Spleen (tissue), 11 donors: ENCODE measurements around the gene ERCC3. TPM values are rescaled to one million over a fixed set of nuclear protein-coding genes. Genes with fewer than 3 reads are reported as not detected.

ENCODE experiments used
- DNase-seq: peaks from one replicate; pipeline ENCODE4 v3.0.0-alpha.2; 2020
- H3K27ac ChIP-seq, 8 donors: fragments of 200-600 bp; sonication (generic) in 7 of 8; 1 replicate in 4 of 8; 2 replicates in 4 of 8; pipeline versions ENCODE4 v1.5.0 to v1.8.0; 2016 to 2021; ENCODE audit warnings: inconsistent platforms in 4 of 8, mild to moderate bottlenecking in 4 of 8, moderate library complexity in 1 of 8
- H3K27me3 ChIP-seq, 7 donors: fragments of 200-600 bp; sonication (generic) in 6 of 7; replicated peaks in 1 of 7; 1 replicate in 4 of 7; 2 replicates in 3 of 7; pipeline versions ENCODE4 v1.5.0 to v1.8.0; 2016 to 2021; ENCODE audit warnings: inconsistent platforms in 3 of 7, mild to moderate bottlenecking in 1 of 7
- H3K36me3 ChIP-seq, 6 donors: fragments of 200-600 bp; sonication (generic) in 5 of 6; 1 replicate in 4 of 6; 2 replicates in 2 of 6; pipeline versions ENCODE4 v1.5.0 to v1.8.0; 2016 to 2021; ENCODE audit warnings: inconsistent platforms in 2 of 6
- H3K4me1 ChIP-seq, 6 donors: fragments of 200-600 bp; sonication (generic) in 5 of 6; 1 replicate in 3 of 6; 2 replicates in 3 of 6; pipeline versions ENCODE4 v1.5.0 to v1.8.0; 2016 to 2021; ENCODE audit warnings: inconsistent platforms in 3 of 6
- H3K4me3 ChIP-seq, 8 donors: fragments of 200-600 bp; sonication (generic) in 7 of 8; 1 replicate in 4 of 8; 2 replicates in 4 of 8; pipeline versions ENCODE4 v1.5.0 to v1.8.0; 2016 to 2021; ENCODE audit warnings: inconsistent platforms in 4 of 8, mild to moderate bottlenecking in 4 of 8, moderate library complexity in 2 of 8
- H3K9me3 ChIP-seq, 8 donors: fragments of 200-600 bp; sonication (generic) in 7 of 8; 1 replicate in 4 of 8; 2 replicates in 4 of 8; pipeline versions ENCODE4 v1.5.0 to v1.8.0; 2016 to 2021; ENCODE audit warnings: inconsistent platforms in 4 of 8
- CTCF ChIP-seq, 11 experiments: fragments of 200-600 bp in 7 of 11; fragments of 450-650 bp in 4 of 11; sonication (generic) in 4 of 11; IDR thresholded peaks in 8 of 11; conservative IDR thresholded peaks in 3 of 11; 1 replicate in 7 of 11; 2 replicates in 4 of 11; pipeline versions ENCODE4 v1.4.0 to v1.8.0; 2016 to 2021; ENCODE audit warnings: antibody characterized with exemption in 11 of 11, inconsistent platforms in 4 of 11, mild to moderate bottlenecking in 1 of 11
- POLR2A ChIP-seq, 3 donors: fragments of 450-650 bp; IDR thresholded peaks; one replicate each; pipeline ENCODE4 v1.5.1; 2017; ENCODE audit warnings: antibody characterized with exemption in 3 of 3, mild to moderate bottlenecking in 1 of 3
- POLR2AphosphoS5 ChIP-seq, 3 donors: sonication (generic); formaldehyde crosslinking; IDR thresholded peaks; one replicate each; pipeline ENCODE4 v1.5.1; 2017; ENCODE audit warnings: antibody characterized with exemption in 3 of 3
- WGBS, 5 donors: extraction: QIAGEN DNeasy Blood & Tissue Kit in 3 of 5; methylation state at CpG; one replicate each; pipeline versions ENCODE4 v1.1.5 to v1.1.7; 2013 to 2018; 5-methylcytosine and 5-hydroxymethylcytosine counted together
- intact Hi-C: fragments of 100-400 bp; cut with DNase I; formaldehyde crosslinking; loops from one replicate; pipeline ENCODE4 v1.15.0; 2023; ENCODE audit warnings: low total_unique reads
- polyA plus RNA-seq, 3 donors: library from polyadenylated mRNA; stranded (reverse); fragments of 200-250 nt; gene quantifications; one replicate each; pipeline ENCODE4 v1.2.1, GENCODE V29; 2013
- total RNA-seq, 7 donors: library from RNA; depleted of rRNA in 3 of 7; stranded (reverse); fragments of >200 nt in 3 of 7; fragmentation: NEBNext Ultra II Directional in 4 of 7; extraction: Animal tissue kit (Norgen Biotek cat#: 25700) in 4 of 7; gene quantifications; one replicate each; pipeline versions ENCODE4 v1.1.0 to v1.2.1, GENCODE V29; 2016 to 2021
- donor health status: healthy with polysubstance abuse.
- donor health status: DM: no; HTN: no; CAD: no; lungs with moderate emphysema.
- donor health status: DM: no; HTN: no; CAD: no.
- donor health status: Bipolar disorder and iron deficiency.
- donor health status: healthy.
- donor health status: DM: no; HTN: no; CAD: no.
- donor health status: DM: yes; HTN: yes; CAD: no.

ERCC3 gene
- total and polyA plus RNA-seq, 10 donors, result 23.5 to 65.1 (median 52.0) TPM

- TF ChIP-seq POLR2AphosphoS5 (IDR thresholded peaks at IDR 0.05), result no peak
- no peak for TF ChIP-seq POLR2A (IDR thresholded peaks at IDR 0.05)
- TF ChIP-seq CTCF (IDR thresholded peaks at IDR 0.05 in 8 of 11, conservative IDR thresholded peaks at IDR 0.05 in 3 of 11), result no peak
- DNase-seq, result no peak
- H3K4me1 ChIP-seq, result peaks cover 0 to 19% (median 2%) of the 10 kb centered on the region in 6 donors
- no peaks in the 10 kb centered on the region for H3K9me3 ChIP-seq
- no peaks in the 10 kb centered on the region for H3K27me3 ChIP-seq
- H3K4me3 ChIP-seq, result no peak overlapping the region
- intact Hi-C loops, result no loop called here
- 88 to 96% (median 94%) methylated on average over 2 of the region's 2 CpGs for WGBS, 5 donors
- no peak overlapping the region for H3K27ac ChIP-seq
- peaks cover 0 to 100% (median 90%) of the 10 kb centered on the region in 6 donors for H3K36me3 ChIP-seq
Measured at GRCh38 chr2:127280693-127281092, 13.3 kb downstream of the ERCC3 start.

GRCh38 chr2:127279781-127280180, 14.2 kb downstream of the ERCC3 start:
- no peak overlapping the region for H3K4me3 ChIP-seq
- peak overlapping the region in 4 of 8 donors; percentile 13 to 70 (median 48) for H3K27ac ChIP-seq
- intact Hi-C loops, result no loop called here
- H3K9me3 ChIP-seq, result no peaks in the 10 kb centered on the region
- no peak for TF ChIP-seq POLR2AphosphoS5 (IDR thresholded peaks at IDR 0.05)
- TF ChIP-seq CTCF (IDR thresholded peaks at IDR 0.05 in 8 of 11, conservative IDR thresholded peaks at IDR 0.05 in 3 of 11), result no peak
- H3K36me3 ChIP-seq, result peaks cover 0 to 100% (median 90%) of the 10 kb centered on the region in 6 donors
- DNase-seq, result no peak
- peaks cover 0 to 19% (median 2%) of the 10 kb centered on the region in 6 donors for H3K4me1 ChIP-seq
- 79 to 90% (median 84%) methylated on average over 5 of the region's 5 CpGs for WGBS, 5 donors
- H3K27me3 ChIP-seq, result no peaks in the 10 kb centered on the region

GRCh38 chr2:127278959-127279358, 15.0 kb downstream of the ERCC3 start:
- intact Hi-C loops, result no loop called here
- TF ChIP-seq POLR2A (IDR thresholded peaks at IDR 0.05) (no peak), CTCF (IDR thresholded peaks at IDR 0.05 in 8 of 11, conservative IDR thresholded peaks at IDR 0.05 in 3 of 11) (no peak), POLR2AphosphoS5 (IDR thresholded peaks at IDR 0.05) (no peak)
- Histone ChIP-seq H3K27me3 (no peaks in the 10 kb centered on the region), H3K4me3 (no peak overlapping the region), H3K27ac (peak overlapping the region in 4 of 8 donors; percentile 13 to 70 (median 48)), H3K4me1 (peaks cover 0 to 19% (median 2%) of the 10 kb centered on the region in 6 donors), H3K9me3 (no peaks in the 10 kb centered on the region), H3K36me3 (peaks cover 0 to 100% (median 89%) of the 10 kb centered on the region in 6 donors)
- DNase-seq, result no peak
- 67 to 81% (median 80%) methylated on average over 3 of the region's 3 CpGs for WGBS, 5 donors

GRCh38 chr2:127277028-127277427, 16.9 kb downstream of the ERCC3 start:
- peaks cover 5 to 100% (median 91%) of the 10 kb centered on the region in 6 donors for H3K36me3 ChIP-seq
- TF ChIP-seq POLR2AphosphoS5 (IDR thresholded peaks at IDR 0.05) (no peak), CTCF (IDR thresholded peaks at IDR 0.05 in 8 of 11, conservative IDR thresholded peaks at IDR 0.05 in 3 of 11) (no peak), POLR2A (IDR thresholded peaks at IDR 0.05) (no peak)
- H3K27ac ChIP-seq, result no peak overlapping the region
- 82 to 93% (median 88%) methylated on average over 2 of the region's 2 CpGs for WGBS, 5 donors
- H3K4me3 ChIP-seq, result no peak overlapping the region
- DNase-seq, result no peak
- intact Hi-C loops, result no loop called here
- H3K9me3 ChIP-seq, result no peaks in the 10 kb centered on the region
- H3K4me1 ChIP-seq, result peaks cover 0 to 12% (median 2%) of the 10 kb centered on the region in 6 donors
- no peaks in the 10 kb centered on the region for H3K27me3 ChIP-seq
